GM19193 (cell line): ENCODE measurements around the gene NRP1.

ENCODE experiments used
- POLR2A ChIP-seq: IDR thresholded peaks from 4 replicates; pipeline ENCODE4 v1.6.1; 2011; ENCODE audit not compliant: insufficient read depth, insufficient read length; ENCODE audit errors: extremely low read depth

NRP1 gene

GRCh38 chr10:33355274-33355673 lies 20.8 kb upstream of the NRP1 start:
- TF ChIP-seq POLR2A, result no peak

- no peak for TF ChIP-seq POLR2A
These were observed 19.4 kb upstream of the NRP1 start for GRCh38 chr10:33353853-33354252.

- TF ChIP-seq POLR2A, result no peak
These were observed 18.9 kb upstream of the NRP1 start for GRCh38 chr10:33353334-33353733.

GRCh38 chr10:33352615-33353014 lies 18.1 kb upstream of the NRP1 start:
- TF ChIP-seq POLR2A, result no peak

GRCh38 chr10:33352175-33352574 lies 17.7 kb upstream of the NRP1 start:
- TF ChIP-seq POLR2A, result no peak

GRCh38 chr10:33350041-33350440 lies 15.6 kb upstream of the NRP1 start:
- TF ChIP-seq POLR2A, result no peak

- no peak for TF ChIP-seq POLR2A
These were observed 14.8 kb upstream of the NRP1 start for GRCh38 chr10:33349268-33349667.

- no peak for TF ChIP-seq POLR2A
These were observed 12.7 kb upstream of the NRP1 start for GRCh38 chr10:33347211-33347610.

- TF ChIP-seq POLR2A, result no peak
These were observed 10.8 kb upstream of the NRP1 start for GRCh38 chr10:33345236-33345635.

- no peak for TF ChIP-seq POLR2A
These were observed 10.2 kb upstream of the NRP1 start for GRCh38 chr10:33344676-33345075.

- TF ChIP-seq POLR2A, result no peak
These were observed 7.2 kb upstream of the NRP1 start for GRCh38 chr10:33341637-33342036.

GRCh38 chr10:33337326-33337957 lies 3.0 kb upstream of the NRP1 start:
- TF ChIP-seq POLR2A, result no peak

- TF ChIP-seq POLR2A, result no peak
These were observed 2.3 kb upstream of the NRP1 start for GRCh38 chr10:33336582-33337325.

- no peak for TF ChIP-seq POLR2A
These were observed 1.5 kb upstream of the NRP1 start for GRCh38 chr10:33335801-33336581.

- no peak for TF ChIP-seq POLR2A
These were observed 1.0 kb upstream of the NRP1 start for GRCh38 chr10:33335551-33335800.
